Activated CD4-positive, alpha-beta T cell treated with anti-CD3 and anti-CD28 coated beads for 4 hours (primary cell): ENCODE data around the gene INTS14.
"Not testable (repeated sequence)": the region's sequence is repeated elsewhere in the genome, so short reads cannot be mapped to it uniquely, and the experiment has no call there.

ENCODE experiments used
- DNase-seq, 2 donors: peaks; one replicate each; pipeline ENCODE4 v3.0.0-alpha.2; 2020

The INTS14 gene

GRCh38 chr15:65577129-65577996, 33.6 kb downstream of the INTS14 start:
- no peak for DNase-seq

DNA sequence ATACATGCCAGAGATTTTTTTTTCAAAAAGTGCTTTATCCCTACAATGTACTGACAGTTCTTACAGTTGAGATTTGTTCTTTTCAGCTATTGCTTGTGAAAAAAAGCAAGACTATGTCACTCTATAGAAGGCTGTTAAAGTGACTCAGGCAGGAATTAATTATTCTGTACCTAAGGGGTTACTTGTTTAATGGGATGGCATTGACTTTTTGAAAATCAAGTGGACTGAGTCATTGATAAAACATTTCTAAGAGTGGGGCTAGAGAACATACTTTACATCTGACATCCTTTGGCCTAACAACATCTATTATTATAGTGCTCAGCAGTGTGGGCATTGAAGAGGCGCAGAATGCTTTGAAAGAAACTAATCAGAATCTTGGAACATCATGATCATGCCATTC, 34.3 kb downstream of the INTS14 start:
- DNase-seq = no peak

DNA sequence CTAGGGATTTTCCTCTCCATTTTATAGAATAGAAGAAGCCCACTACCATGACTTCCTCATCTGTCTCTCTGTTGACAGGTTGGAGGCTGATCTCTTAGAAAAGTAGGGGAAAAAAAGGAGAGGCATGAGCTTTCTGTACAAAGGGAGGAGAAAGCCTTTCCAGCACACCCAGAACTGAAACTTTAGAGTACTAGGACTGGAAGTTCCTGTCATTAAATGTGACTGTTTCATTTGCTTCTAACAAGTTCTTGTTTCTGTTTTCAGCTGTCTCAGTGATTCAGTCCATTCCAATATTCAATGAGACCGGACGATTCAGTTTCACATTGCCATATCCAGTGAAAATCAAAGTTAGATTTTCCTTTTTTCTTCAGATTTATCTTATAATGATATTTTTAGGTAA, 39.0 kb downstream of the INTS14 start:
- no peak for DNase-seq

DNA sequence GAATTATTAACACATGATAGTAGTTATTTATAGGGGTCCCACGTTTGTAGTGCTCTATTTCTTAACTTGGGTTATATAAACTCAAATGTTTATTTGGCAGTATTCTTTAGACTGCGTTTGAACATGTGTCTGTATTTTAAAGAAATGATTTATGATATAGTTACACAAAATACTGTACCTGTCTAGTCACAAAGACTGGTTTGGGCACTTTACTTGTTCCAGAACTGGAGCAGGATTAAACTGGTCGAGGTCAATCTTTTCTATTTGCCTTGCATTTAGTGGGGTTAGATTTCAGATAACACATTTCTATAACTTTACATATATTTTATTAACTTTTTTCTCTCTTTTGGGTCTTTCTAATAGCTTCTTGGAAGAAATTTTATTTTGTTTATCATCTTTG, 41.2 kb downstream of the INTS14 start:
- no peak for DNase-seq

DNA sequence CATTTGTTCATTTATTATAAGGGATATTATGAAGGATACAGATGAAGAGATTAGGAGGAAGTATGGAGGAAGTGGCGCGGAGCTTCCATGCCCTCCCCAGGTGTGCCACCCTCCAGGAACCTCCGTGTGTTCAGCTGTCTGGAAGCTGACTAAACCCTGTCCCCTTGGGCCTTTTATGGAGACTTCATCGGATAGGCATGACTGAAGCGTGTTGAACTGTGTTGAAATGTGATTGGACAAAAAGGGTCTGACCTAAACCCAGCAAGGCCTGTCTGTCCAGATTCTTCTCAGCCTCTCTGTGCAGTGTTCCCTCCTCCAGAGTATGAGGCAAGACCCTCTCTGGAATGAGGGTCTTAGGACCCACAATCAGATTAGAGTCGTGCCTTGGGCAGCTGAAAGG, 49.0 kb downstream of the INTS14 start:
- DNase-seq = no peak

DNA sequence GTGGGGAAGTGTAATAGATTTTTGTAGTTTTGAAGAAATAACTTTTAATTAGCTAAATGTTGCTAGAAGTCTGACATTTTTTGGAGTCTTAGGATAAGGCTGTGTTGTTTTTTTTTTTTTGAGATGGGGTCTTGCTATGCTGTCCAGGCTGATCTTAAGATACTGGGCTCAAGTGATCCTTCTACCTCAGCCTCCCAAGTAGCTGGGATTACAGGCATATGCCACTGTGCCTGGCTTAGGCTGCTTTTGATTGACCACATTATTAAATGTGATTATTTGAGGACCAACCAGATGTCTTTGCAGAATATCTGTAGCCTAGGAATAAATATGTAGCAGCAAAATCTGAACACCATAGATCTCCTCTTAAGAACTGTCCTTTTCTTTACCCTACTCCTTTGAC, 51.0 kb downstream of the INTS14 start:
- DNase-seq = no peak

GRCh38 chr15:65558997-65559760, 51.8 kb downstream of the INTS14 start:
- no peak for DNase-seq

DNA sequence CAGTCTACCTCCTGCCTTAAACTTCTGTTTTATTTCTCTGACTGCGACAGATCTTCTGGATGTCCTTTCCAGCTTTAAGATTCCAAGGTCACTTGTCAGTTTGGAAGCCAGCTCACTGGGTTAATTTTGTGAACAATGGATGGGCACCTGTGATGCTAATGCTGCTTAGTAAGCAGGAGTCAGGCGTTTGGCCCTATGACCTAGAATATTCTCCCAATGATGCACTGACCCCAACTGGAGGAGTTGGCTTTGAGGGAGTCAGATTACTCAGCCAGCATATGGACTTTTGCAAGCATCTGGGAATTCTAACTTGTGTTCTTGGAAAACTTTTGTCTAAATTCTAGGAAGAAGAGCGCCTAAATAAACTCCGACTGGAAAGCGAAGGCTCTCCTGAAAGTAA, 52.6 kb downstream of the INTS14 start:
- no peak for DNase-seq

DNA sequence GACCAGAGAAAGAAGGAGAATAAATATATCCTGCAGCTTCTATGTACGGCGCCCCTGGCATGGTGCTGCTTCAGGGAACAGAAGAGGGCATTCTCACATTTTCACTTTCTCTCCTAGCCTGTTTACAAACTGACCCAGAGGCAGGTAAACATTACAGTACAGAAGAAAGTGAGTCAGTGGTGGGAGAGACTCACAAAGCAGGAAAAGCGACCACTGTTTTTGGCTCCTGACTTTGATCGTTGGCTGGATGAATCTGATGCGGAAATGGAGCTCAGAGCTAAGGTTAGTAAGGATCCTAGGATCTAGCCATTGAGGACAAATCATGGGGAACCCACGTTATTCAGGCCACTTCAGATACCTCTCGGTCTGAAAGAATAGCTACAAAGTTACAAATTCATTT, 54.3 kb downstream of the INTS14 start:
- DNase-seq = no peak

DNA sequence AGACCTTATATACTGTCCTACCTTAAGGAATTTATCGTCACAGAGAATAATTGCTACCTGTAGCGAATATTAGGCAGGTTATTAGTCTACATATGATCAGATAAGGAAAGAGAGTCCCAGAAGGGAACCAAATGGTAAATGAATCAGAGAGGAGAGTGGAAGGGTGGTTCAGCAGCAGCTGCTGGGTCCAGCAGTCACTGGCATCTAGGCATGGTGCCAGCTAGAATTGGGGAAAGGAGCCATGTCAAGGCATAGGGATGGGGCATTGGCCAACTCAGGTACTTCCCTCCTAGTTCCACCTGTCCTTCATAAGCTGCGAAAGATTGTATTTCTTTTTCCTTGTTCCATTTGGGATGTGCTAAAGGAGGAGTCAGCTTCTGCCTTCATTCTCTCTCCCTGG, 57.2 kb downstream of the INTS14 start:
- no peak for DNase-seq

- not testable (repeated sequence) for DNase-seq
These were observed 58.1 kb downstream of the INTS14 start for GRCh38 chr15:65552851-65553250.

GRCh38 chr15:65551183-65551582, 59.7 kb downstream of the INTS14 start:
- DNase-seq = no peak

DNA sequence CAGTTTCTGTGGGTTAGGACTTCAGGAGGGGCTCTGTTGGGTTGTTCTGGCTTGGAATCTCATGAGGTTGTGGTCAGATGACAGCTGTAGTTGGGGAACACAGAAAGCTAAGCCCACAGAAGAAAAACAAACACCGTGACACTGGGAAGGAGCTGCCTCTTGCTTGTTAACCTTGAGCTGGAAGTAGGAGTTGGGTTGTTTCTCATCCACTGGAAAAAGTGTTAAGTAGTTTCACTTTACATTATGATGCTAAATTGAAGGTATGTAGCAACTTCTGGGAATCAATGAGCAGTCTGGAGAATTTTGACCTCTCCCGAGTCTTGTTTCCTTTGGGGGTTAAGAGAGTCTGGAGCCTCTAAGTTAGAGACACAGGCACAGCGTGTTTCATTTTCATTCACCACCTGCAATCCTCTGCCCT, 60.2 kb downstream of the INTS14 start:
- no peak for DNase-seq

DNA sequence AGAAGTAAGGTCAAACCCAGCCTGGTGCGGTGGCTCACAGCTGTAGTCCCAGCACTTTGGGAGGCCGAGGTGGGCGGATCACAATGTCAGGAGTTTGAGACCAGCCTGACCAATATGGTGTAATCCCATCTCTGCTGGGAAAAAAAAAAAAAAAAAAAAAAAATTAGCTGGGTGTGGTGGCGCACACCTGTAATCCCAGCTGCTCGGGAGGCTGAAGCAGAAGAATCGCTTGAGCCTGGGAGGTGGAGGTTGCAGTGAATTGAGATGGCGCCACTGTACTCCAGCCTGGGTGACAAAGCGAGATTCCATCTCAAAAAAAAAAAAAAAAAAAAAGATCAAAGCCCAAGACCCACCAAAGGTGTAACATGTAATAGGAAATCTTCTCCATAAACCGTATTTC, 61.6 kb downstream of the INTS14 start:
- DNase-seq = not testable (repeated sequence)

DNA sequence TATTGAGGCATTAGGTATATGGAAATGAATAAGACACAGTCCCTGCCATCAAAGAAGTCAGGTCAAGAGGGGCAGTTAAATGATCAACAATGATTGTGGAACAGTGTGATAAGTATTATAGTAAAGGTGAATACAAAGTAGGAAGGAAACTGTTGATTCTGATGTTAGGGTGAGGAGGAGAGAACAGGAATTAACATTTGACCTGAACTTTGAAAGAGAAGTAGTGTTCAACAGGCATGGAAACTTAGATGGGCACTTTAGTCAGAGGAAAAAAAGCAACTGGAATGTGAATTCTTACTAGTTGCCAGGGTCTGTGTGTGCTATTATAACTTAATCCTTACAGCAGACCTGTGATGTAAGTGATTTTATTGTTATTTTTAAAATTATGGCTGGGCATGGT, 63.1 kb downstream of the INTS14 start:
- DNase-seq = no peak

DNA sequence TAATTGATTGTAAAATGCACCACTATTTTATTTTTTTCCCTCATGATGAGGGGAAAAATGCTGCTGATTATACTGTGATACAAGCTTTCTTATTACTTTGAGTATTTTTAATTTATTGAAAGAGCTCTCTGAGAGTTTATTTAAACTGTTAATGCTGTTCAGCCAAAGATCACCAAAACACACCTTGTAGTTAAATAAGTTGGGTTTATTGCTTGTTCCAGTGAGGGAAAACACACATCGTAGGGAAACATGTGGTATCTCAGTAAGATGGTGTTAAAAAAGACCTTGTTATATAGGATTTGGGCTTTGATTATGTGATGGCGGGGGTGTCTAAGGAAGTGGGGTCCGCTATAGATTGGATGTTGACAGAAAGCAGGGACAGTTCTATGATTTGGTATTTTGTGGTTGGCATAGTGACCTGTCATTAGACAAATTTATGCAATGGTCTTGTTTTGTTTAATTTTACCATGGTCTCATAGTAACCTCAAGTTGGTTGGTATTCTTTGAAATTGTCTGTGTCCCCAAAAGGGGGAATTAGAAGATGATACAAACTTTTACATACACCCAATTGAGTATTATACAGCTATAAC, 69.6 kb downstream of the INTS14 start:
- no peak for DNase-seq

GRCh38 chr15:65540314-65540713, 70.6 kb downstream of the INTS14 start:
- no peak for DNase-seq

DNA sequence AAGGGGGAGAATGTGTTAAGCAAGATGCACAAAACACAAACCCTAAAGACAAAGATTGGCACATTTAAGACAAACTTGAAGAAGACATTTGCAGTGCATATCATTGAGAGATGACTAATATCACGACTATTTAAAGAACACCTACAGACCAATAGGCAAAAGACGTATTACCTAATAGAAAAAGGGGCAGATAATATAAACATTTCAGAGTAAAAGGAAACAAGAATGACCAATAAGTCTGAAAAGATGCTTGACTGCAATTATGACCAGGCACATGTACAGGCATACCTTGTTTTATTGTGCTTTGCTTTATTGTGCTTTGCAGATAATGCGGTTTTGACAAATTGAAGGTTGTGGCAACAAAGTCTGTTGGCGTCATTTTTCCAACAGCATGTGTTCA, 75.7 kb downstream of the INTS14 start:
- no peak for DNase-seq

- no peak for DNase-seq
These were observed 77.7 kb downstream of the INTS14 start for GRCh38 chr15:65533057-65533756.

GRCh38 chr15:65532738-65533051, 78.2 kb downstream of the INTS14 start:
- no peak for DNase-seq

DNA sequence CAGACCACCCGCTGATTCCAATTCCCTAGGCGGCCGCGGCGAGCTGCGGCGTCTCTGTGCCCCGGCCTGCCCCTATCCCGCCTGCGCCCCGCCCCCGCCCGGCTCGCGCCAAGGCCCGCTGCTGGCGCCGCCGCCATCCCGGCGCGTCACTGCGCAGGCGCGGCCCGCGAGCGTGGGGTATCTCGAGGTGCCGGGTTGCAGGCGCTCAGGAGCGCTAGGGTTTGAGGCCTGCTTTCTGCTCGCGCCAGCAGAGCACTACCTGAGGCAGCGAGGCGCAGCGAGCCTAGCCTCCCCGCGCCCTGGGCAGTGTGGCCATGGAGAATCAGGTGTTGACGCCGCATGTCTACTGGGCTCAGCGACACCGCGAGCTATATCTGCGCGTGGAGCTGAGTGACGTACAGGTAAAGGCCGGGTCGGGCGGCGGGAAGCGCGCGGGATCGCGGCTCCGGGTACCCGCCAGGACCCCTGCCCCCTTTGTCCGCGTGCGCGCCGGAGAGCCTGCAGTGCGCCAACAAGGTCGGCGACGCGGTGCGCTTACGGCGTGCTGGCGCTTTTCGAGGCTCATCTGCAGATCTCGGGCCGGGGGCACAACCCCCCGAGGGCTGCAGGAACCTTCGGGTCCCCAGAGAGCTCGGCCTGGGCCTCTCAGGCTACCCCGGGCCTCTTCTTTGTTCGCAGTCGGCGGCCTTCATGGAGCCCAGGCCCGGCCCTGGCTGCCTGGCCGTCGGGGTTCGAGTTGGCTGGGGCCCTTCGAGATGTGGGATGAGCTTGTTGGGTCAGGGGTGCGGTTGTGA, 80.4 kb downstream of the INTS14 start, which contains the start of gene HACD3:
Gene HACD3, plus strand, starts transcription at position 146 of the 794 bp plus-strand sequence. Its CDS starts 169 bp downstream, at position 315.
- DNase-seq = peak; percentile 89 to 90

DNA sequence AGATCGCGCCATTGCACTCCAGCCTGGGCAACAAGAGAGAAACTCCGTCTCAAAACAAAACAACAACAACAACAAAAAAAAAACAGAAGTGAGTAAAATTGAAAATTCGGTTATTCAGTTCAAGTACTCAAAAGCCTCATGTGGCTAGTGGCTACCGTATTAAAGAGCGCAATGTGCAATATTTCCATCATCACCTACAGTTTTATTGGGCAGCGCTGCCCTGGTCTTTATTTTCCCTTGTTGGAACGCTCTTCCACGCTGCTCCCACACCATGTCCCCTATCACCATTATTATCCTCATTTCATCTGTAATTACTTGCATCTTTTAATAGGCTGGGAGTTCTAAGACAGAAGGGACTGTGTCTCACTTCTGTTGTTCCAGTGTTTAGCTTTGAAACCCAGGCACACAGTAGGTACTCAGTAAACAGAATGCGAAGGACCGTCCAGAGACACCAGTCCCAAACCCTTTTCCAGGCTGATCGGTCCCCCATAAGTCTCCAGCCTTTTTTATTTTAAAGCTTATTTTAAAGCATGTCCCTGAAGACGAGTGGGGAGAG, 81.1 kb downstream of the INTS14 start:
- no peak for DNase-seq
